H1 (cell line): ENCODE measurements around the gene MAPKAPK2. TPM values are rescaled to one million over a fixed set of nuclear protein-coding genes. Genes with fewer than 3 reads are reported as not detected.

Experiments used
- CHD2 ChIP-seq: IDR thresholded peaks from 2 replicates; pipeline ENCODE4 v1.6.1; 2012; ENCODE audit warnings: low read length, improper control_type of control experiment
- KDM5A ChIP-seq: fragments of 200-600 bp; IDR thresholded peaks from 2 replicates; pipeline ENCODE4 v1.7.1; 2012; ENCODE audit warnings: mild to moderate bottlenecking, low read length, inconsistent platforms, mixed read lengths
- polyA plus RNA-seq, 7 experiments: library from polyadenylated mRNA; depleted of rRNA in 3 of 7; stranded (reverse) in 5 of 7; unstranded in 2 of 7; fragments of >200 nt in 5 of 7; fragments of 200-250 nt in 2 of 7; gene quantifications; 1 replicate in 5 of 7; 2 replicates in 1 of 7; 4 replicates in 1 of 7; pipeline versions ENCODE4 v1.2.1 to v1.2.3, GENCODE V29; 2011 to 2013; ENCODE audit warnings: missing spikeins in 2 of 7, mixed read lengths in 2 of 7
- total RNA-seq: library from RNA; stranded (reverse); fragmentation: NEBNext Ultra II Directional; extraction: Animal tissue kit (Norgen Biotek cat#: 25700); gene quantifications from 2 replicates; pipeline ENCODE4 v1.2.1, GENCODE V29; 2021

MAPKAPK2 gene
- total and polyA plus RNA-seq, 2 of the 8 experiments (the other 6 are each of a cell fraction or from before 2014, with no cell fraction given): 27.5 to 44.9 TPM

DNA sequence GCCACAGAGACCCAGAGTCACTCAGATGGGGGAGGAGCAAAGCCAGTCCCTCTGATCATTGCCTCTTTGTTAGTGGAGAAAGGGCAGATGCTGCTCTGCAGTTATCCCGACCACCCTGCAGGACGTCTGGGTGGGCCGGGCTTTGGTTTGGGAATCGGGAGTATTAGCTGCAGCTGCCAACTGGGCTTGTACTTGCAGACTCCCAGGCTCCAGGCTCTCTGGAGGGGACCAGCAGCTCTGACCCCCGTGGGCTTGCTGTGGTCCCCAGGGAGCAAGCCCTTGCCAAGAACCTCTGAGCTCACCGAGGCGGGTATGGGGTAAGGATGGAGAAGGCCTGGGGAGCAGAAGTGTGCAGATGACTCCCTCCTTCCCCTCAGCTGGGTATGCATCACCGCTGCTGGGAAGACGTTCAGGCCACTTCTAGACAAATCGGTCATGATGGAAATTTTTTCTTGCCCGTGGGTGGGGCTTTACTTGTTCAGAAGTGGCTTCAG, 21.6 kb downstream of the MAPKAPK2 start (continued):
- TF ChIP-seq KDM5A (no peak), CHD2 (no peak)
